ENCODE results near the gene MAPK8IP2. TPM values are rescaled to one million over a fixed set of nuclear protein-coding genes. Genes with fewer than 3 reads are reported as not detected.

Gene MAPK8IP2
- 76.6 TPM for total RNA-seq

GRCh38 chr22:50600538-50600937 is at the start of gene MAPK8IP2:
Gene MAPK8IP2 (plus strand): TSS chr22:50600793. CDS start chr22:50600819, 26 bp downstream.

GRCh38 chr22:50562523-50563412 is 37.8 kb upstream of the MAPK8IP2 start, which contains the start of gene SYCE3:
Gene SYCE3 (minus strand): TSS chr22:50562919. CDS start chr22:50556405, 6,514 bp downstream.

GRCh38 chr22:50577987-50578775 is 22.4 kb upstream of the MAPK8IP2 start, which contains the start of gene CPT1B:
Gene CPT1B (minus strand): TSS chr22:50578427. CDS start chr22:50577915, 512 bp downstream.

GRCh38 chr22:50582493-50583293 is 17.9 kb upstream of the MAPK8IP2 start, which contains the start of gene CHKB:
Gene CHKB (minus strand): TSS chr22:50582849. CDS start chr22:50582781, 68 bp downstream.

GRCh38 chr22:50627642-50628542 is 27.3 kb downstream of the MAPK8IP2 start, which contains the start of gene ARSA:
Gene ARSA (minus strand): TSS chr22:50628152. CDS start chr22:50627779, 373 bp downstream.

Other genes starting within 250 kb of the MAPK8IP2 start
- 89.3 TPM for gene SBF1, start 125.8 kb upstream of the MAPK8IP2 start, total RNA-seq
- gene ADM2, start 119.2 kb upstream of the MAPK8IP2 start, total RNA-seq = not detected
- not detected for gene MIOX, start 113.9 kb upstream of the MAPK8IP2 start, total RNA-seq
- gene LMF2, start 93.1 kb upstream of the MAPK8IP2 start, total RNA-seq = 16.6 TPM
- 44.5 TPM for gene NCAPH2, start 92.6 kb upstream of the MAPK8IP2 start, total RNA-seq
- 0.92 TPM for gene SCO2, start 75.2 kb upstream of the MAPK8IP2 start, total RNA-seq
- gene TYMP, start 70.8 kb upstream of the MAPK8IP2 start, total RNA-seq = 4.6 TPM
- gene KLHDC7B, start 54.9 kb upstream of the MAPK8IP2 start, total RNA-seq = not detected
- gene SYCE3, start 37.9 kb upstream of the MAPK8IP2 start, total RNA-seq = not detected
- gene CPT1B, start 22.4 kb upstream of the MAPK8IP2 start, total RNA-seq = 9.2 TPM
- 28.6 TPM for gene CHKB, start 17.9 kb upstream of the MAPK8IP2 start, total RNA-seq
- 6.9 TPM for gene ARSA, start 27.4 kb downstream of the MAPK8IP2 start, total RNA-seq
- gene SHANK3, start 72.0 kb downstream of the MAPK8IP2 start, total RNA-seq = 13.6 TPM
- not detected for gene ACR, start 137.4 kb downstream of the MAPK8IP2 start, total RNA-seq
- gene RABL2B, start 182.8 kb downstream of the MAPK8IP2 start, total RNA-seq = 14.8 TPM